Measurements from ENCODE around the gene MTX1. TPM values are rescaled to one million over a fixed set of nuclear protein-coding genes. Genes with fewer than 3 reads are reported as not detected.

Gene MTX1
- total and polyA plus RNA-seq, 9 of the 15 experiments (the other 6 are each of a cell fraction or from before 2014, with no cell fraction given): 29.1 to 98.4 (median 66.9) TPM

- peak; percentile 78 for TF ChIP-seq ZNF592 (IDR thresholded peaks at IDR 0.05)
- peak; percentile 41; the same call in 1 of the 2 replicates for TF ChIP-seq E2F1 (CRISPR knock-in tag; IDR thresholded peaks at IDR 0.05)
- TF ChIP-seq SMARCA4 (IDR thresholded peaks at IDR 0.05): 0 out of 2 replicates have a peak, but pooled peaks have one; percentile 20
- TF ChIP-seq ARID1B (IDR thresholded peaks at IDR 0.05): peak; percentile 46; the same call in 1 of the 2 replicates
- TF ChIP-seq ETV6 (IDR thresholded peaks at IDR 0.05; ENCODE audit: borderline replicate concordance in 1 of 2, low read depth in 2 of 2, low read length in 1 of 2): no peak
- TF ChIP-seq ETV6 (CRISPR knock-in tag; IDR thresholded peaks at IDR 0.05; ENCODE audit: borderline replicate concordance): no peak
- TF ChIP-seq RAD51 (IDR thresholded peaks at IDR 0.05; ENCODE audit: borderline replicate concordance, low read depth): 0 out of 2 replicates have a peak, but pooled peaks have one; percentile 15
- TF ChIP-seq, protein P1, sequence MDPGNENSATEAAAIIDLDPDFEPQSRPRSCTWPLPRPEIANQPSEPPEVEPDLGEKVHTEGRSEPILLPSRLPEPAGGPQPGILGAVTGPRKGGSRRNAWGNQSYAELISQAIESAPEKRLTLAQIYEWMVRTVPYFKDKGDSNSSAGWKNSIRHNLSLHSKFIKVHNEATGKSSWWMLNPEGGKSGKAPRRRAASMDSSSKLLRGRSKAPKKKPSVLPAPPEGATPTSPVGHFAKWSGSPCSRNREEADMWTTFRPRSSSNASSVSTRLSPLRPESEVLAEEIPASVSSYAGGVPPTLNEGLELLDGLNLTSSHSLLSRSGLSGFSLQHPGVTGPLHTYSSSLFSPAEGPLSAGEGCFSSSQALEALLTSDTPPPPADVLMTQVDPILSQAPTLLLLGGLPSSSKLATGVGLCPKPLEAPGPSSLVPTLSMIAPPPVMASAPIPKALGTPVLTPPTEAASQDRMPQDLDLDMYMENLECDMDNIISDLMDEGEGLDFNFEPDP (CRISPR knock-in tag; IDR thresholded peaks at IDR 0.05): no peak
- TF ChIP-seq MTA1 (IDR thresholded peaks at IDR 0.05; ENCODE audit: borderline replicate concordance): no peak
- no peak for TF ChIP-seq BMI1 (IDR thresholded peaks at IDR 0.05; ENCODE audit: low read length)
- peak; percentile 85 for TF ChIP-seq CC2D1A (IDR thresholded peaks at IDR 0.05)
- peak; percentile 64; the same call in 1 of the 2 replicates for TF ChIP-seq MYC (IDR thresholded peaks at IDR 0.05; ENCODE audit: low read depth, low read length)
- TF ChIP-seq MYC (CRISPR knock-in tag; IDR thresholded peaks at IDR 0.05; ENCODE audit: borderline replicate concordance, low read depth): no peak
- peak; percentile 64; the same call in 1 of the 2 replicates for TF ChIP-seq GABPB1 (CRISPR knock-in tag; IDR thresholded peaks at IDR 0.05)
- TF ChIP-seq MAFG (tag; conservative IDR thresholded peaks at IDR 0.05): no peak
- no peak for TF ChIP-seq ETV1 (tag; conservative IDR thresholded peaks at IDR 0.05; ENCODE audit: low read depth)
- no peak for TF ChIP-seq RFX1 (IDR thresholded peaks at IDR 0.05)
- TF ChIP-seq E2F6 (IDR thresholded peaks at IDR 0.05; ENCODE audit: borderline replicate concordance in 1 of 2, extremely low read depth in 1 of 2, insufficient read depth in 1 of 2, insufficient read length in 1 of 2, low read depth in 1 of 2, low read length in 1 of 2, poor library complexity in 1 of 2, severe bottlenecking in 1 of 2): peak in 1 of 2 experiments; percentile 13
- TF ChIP-seq XRCC5 (IDR thresholded peaks at IDR 0.05; ENCODE audit: low read depth, low read length): peak; percentile 96
- peak; percentile 80 for TF ChIP-seq CTBP1 (IDR thresholded peaks at IDR 0.05; ENCODE audit: borderline replicate concordance)
Observed at GRCh38 chr1:155250633-155251449, 42.3 kb downstream of the MTX1 start (continued).

Measured in K562 (cell line).